Measurements from ENCODE around the gene FYB2.
"Not testable (repeated sequence)": the region's sequence is repeated elsewhere in the genome, so short reads cannot be mapped to it uniquely, and the experiment has no call there.

The FYB2 gene

GRCh38 chr1:56780128-56780750, 39.0 kb downstream of the FYB2 start:
- Histone ChIP-seq H3K4me1 (ENCODE audit: low read depth, poor library complexity, severe bottlenecking) (no peaks in the 10 kb centered on the region), H3K9ac (no peak overlapping the region), H4K20me1 (ENCODE audit: insufficient read depth) (no peaks in the 10 kb centered on the region), H3K4me3 (IDR thresholded peaks at IDR 0.05; ENCODE audit: insufficient read depth, low read depth, low read length) (no peak overlapping the region), H3K27ac (no peak overlapping the region), H3K27me3 (ENCODE audit: insufficient read depth, low read depth) (no peaks in the 10 kb centered on the region), H3K4me2 (no peak overlapping the region), H2AFZ (ENCODE audit: low read depth) (no peak overlapping the region), H3K36me3 (ENCODE audit: insufficient read depth) (no peaks in the 10 kb centered on the region), H3K79me2 (ENCODE audit: insufficient read depth, low read depth) (no peaks in the 10 kb centered on the region)
- no peak for TF ChIP-seq CTCF (conservative IDR thresholded peaks at IDR 0.05; ENCODE audit: low read depth, low read length)

- Histone ChIP-seq H3K36me3 (ENCODE audit: insufficient read depth) (no peaks in the 10 kb centered on the region), H3K4me3 (IDR thresholded peaks at IDR 0.05; ENCODE audit: insufficient read depth, low read depth, low read length) (no peak overlapping the region), H2AFZ (ENCODE audit: low read depth) (no peak overlapping the region), H3K27ac (no peak overlapping the region), H3K4me2 (no peak overlapping the region), H3K9ac (no peak overlapping the region), H4K20me1 (ENCODE audit: insufficient read depth) (no peaks in the 10 kb centered on the region), H3K27me3 (ENCODE audit: insufficient read depth, low read depth) (no peaks in the 10 kb centered on the region), H3K79me2 (ENCODE audit: insufficient read depth, low read depth) (no peaks in the 10 kb centered on the region), H3K4me1 (ENCODE audit: low read depth, poor library complexity, severe bottlenecking) (no peaks in the 10 kb centered on the region)
- no peak for TF ChIP-seq CTCF (conservative IDR thresholded peaks at IDR 0.05; ENCODE audit: low read depth, low read length)
Measured at GRCh38 chr1:56777972-56778371, 41.2 kb downstream of the FYB2 start.

GRCh38 chr1:56774732-56775131, 44.5 kb downstream of the FYB2 start:
- not testable (repeated sequence) for H3K79me2 ChIP-seq (ENCODE audit: insufficient read depth, low read depth); H3K4me3 ChIP-seq (IDR thresholded peaks at IDR 0.05; ENCODE audit: insufficient read depth, low read depth, low read length); H3K27ac ChIP-seq; H3K4me2 ChIP-seq; H3K36me3 ChIP-seq (ENCODE audit: insufficient read depth); H4K20me1 ChIP-seq (ENCODE audit: insufficient read depth); H3K9ac ChIP-seq; H3K4me1 ChIP-seq (ENCODE audit: low read depth, poor library complexity, severe bottlenecking); H3K27me3 ChIP-seq (ENCODE audit: insufficient read depth, low read depth); H2AFZ ChIP-seq (ENCODE audit: low read depth)

GRCh38 chr1:56774067-56774609, 45.1 kb downstream of the FYB2 start:
- Histone ChIP-seq H3K27me3 (ENCODE audit: insufficient read depth, low read depth) (no peaks in the 10 kb centered on the region), H3K79me2 (ENCODE audit: insufficient read depth, low read depth) (no peaks in the 10 kb centered on the region), H2AFZ (ENCODE audit: low read depth) (no peak overlapping the region), H3K4me1 (ENCODE audit: low read depth, poor library complexity, severe bottlenecking) (no peaks in the 10 kb centered on the region), H3K27ac (no peak overlapping the region), H3K4me3 (IDR thresholded peaks at IDR 0.05; ENCODE audit: insufficient read depth, low read depth, low read length) (no peak overlapping the region), H3K36me3 (ENCODE audit: insufficient read depth) (no peaks in the 10 kb centered on the region), H4K20me1 (ENCODE audit: insufficient read depth) (no peaks in the 10 kb centered on the region), H3K4me2 (no peak overlapping the region), H3K9ac (no peak overlapping the region)
- TF ChIP-seq CTCF (conservative IDR thresholded peaks at IDR 0.05; ENCODE audit: low read depth, low read length) = no peak

GRCh38 chr1:56773341-56774066, 45.7 kb downstream of the FYB2 start:
- no peak for TF ChIP-seq CTCF (conservative IDR thresholded peaks at IDR 0.05; ENCODE audit: low read depth, low read length)
- no peaks in the 10 kb centered on the region for H3K79me2 ChIP-seq (ENCODE audit: insufficient read depth, low read depth)
- H3K4me1 ChIP-seq (ENCODE audit: low read depth, poor library complexity, severe bottlenecking) = no peaks in the 10 kb centered on the region
- H4K20me1 ChIP-seq (ENCODE audit: insufficient read depth) = no peaks in the 10 kb centered on the region
- no peak overlapping the region for H3K9ac ChIP-seq
- no peaks in the 10 kb centered on the region for H3K27me3 ChIP-seq (ENCODE audit: insufficient read depth, low read depth)
- no peak overlapping the region for H2AFZ ChIP-seq (ENCODE audit: low read depth)
- H3K4me3 ChIP-seq (IDR thresholded peaks at IDR 0.05; ENCODE audit: insufficient read depth, low read depth, low read length) = no peak overlapping the region
- H3K27ac ChIP-seq = no peak overlapping the region
- no peaks in the 10 kb centered on the region for H3K36me3 ChIP-seq (ENCODE audit: insufficient read depth)
- H3K4me2 ChIP-seq = no peak overlapping the region

Data from KMS-11 (cell line).